Astrocyte of the spinal cord (primary cell): ENCODE measurements around the gene C2CD4B.

Experiments
- DNase-seq: peaks from one replicate; pipeline ENCODE4 v3.0.0; 2011; ENCODE audit warnings: low read depth, low spot score
- H3K4me3 ChIP-seq: 2 replicates; pipeline ENCODE4 v1.5.1; 2011; ENCODE audit warnings: low read depth, mild to moderate bottlenecking, low read length, moderate library complexity
- in situ Hi-C: cut with HindIII; loops from 2 replicates; pipeline ENCODE4 v1.10.0; 2017; ENCODE audit warnings: low sequenced_read_pairs
- TF ChIP-seq, protein P1 (sequence below): IDR thresholded peaks from 2 replicates; pipeline ENCODE4 v1.5.1; 2012; ENCODE audit warnings: low read depth, mild to moderate bottlenecking, low read length, inconsistent platforms

Gene C2CD4B

DNA sequence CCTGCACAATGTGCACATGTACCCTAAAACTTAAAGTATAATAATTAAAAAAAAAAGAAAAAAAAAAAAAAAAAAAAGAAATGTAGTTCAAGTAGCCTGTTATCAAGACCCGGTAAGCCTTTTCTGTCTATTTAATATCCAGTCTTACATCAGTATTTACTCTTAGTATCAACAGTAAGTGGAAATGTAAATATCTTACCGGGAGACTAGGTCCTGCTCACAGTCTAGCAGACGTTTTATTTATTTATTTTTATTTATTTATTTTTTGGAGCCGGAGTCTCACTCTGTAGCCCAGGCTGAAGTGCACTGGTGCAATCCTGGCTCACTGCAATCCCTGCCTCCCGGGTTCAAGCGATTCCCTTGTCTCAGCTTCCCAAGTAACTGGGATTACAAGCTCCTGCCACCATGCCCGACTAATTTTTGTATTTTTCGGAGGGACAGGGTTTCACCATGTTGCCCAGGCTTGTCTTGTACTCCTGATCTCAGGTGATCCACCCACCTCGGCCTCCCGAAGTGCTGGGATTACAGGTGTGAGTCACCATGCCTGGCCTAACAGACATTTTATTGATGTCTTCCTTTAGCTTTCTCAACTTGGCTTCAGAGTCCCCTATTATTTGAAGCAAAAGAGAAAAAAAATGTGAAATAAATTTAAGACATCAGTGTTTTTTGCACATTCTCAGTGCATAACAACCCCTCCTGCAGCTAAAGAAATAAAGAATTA is 19.9 kb downstream of the C2CD4B start:
- in situ Hi-C loops = no loop called here
- TF ChIP-seq, protein P1, sequence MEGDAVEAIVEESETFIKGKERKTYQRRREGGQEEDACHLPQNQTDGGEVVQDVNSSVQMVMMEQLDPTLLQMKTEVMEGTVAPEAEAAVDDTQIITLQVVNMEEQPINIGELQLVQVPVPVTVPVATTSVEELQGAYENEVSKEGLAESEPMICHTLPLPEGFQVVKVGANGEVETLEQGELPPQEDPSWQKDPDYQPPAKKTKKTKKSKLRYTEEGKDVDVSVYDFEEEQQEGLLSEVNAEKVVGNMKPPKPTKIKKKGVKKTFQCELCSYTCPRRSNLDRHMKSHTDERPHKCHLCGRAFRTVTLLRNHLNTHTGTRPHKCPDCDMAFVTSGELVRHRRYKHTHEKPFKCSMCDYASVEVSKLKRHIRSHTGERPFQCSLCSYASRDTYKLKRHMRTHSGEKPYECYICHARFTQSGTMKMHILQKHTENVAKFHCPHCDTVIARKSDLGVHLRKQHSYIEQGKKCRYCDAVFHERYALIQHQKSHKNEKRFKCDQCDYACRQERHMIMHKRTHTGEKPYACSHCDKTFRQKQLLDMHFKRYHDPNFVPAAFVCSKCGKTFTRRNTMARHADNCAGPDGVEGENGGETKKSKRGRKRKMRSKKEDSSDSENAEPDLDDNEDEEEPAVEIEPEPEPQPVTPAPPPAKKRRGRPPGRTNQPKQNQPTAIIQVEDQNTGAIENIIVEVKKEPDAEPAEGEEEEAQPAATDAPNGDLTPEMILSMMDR = no peak
- H3K4me3 ChIP-seq = no peak overlapping the region
- DNase-seq = no peak

DNA sequence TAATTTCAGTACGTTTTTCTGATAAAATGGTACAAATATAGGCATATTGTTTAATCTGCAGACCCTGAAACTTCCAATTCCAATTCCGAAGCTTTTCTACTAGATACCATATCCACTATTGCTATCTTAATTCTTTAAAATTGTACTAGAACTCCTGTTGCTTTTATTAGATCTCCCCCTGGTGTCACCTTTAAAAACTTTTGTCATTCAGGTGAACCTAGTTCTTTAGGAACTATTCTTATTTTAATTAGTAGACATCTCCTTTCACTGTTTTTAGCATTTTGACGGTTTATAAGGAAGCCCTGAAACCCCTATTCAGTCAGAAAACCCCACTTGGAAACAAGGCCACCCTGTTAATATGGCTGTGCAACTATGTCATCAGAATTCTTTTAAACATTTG is 22.3 kb downstream of the C2CD4B start:
- in situ Hi-C loops = no loop called here
- H3K4me3 ChIP-seq = no peak overlapping the region
- no peak for DNase-seq
- TF ChIP-seq, protein P1 = peak; percentile 3

DNA sequence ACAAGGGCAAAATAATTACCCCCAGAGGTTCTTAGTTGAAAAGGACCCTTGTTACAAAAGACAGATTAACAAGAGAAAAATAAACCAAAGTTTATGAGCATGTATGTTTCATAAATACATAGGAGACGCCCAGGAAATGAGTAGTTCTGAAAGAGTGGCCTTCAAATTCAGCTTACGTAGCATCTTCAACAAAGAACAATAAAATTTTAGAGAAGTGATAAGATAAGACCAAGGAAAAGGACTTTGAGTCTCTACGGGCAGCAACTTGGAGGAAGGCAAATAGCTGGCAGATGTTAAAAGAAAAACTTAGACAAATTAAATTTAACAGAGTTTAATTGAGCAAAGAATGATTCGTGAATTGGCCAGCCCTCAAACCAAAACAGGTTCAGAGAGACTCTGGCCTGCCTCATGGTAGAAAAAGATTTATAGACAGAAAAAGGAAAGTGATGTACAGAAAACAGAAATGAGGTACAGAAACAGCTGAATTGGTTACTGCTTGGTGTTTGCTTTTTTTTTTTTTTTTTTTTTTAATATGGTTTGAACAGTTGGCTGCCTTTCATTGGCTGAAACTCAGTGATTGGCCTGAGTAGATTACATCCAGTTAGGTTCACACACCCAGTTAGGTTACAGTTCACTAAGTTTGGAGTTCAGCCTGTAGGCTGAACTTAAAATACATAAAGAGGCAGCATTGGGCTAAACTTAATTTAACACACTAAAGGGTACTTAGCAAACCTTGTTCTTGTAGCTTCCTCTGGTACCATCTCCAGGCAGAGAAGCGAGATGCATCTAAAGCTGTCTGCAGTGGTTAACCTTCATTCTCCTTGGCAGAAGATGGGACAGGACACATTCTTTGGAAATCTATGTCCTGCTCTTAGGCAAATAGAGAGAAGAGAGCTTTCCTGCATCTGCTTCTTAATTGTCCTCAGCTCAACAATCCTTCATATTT is 23.2 kb downstream of the C2CD4B start:
- no peak for DNase-seq
- H3K4me3 ChIP-seq = no peak overlapping the region
- in situ Hi-C loops = no loop called here
- TF ChIP-seq, protein P1 = no peak

DNA sequence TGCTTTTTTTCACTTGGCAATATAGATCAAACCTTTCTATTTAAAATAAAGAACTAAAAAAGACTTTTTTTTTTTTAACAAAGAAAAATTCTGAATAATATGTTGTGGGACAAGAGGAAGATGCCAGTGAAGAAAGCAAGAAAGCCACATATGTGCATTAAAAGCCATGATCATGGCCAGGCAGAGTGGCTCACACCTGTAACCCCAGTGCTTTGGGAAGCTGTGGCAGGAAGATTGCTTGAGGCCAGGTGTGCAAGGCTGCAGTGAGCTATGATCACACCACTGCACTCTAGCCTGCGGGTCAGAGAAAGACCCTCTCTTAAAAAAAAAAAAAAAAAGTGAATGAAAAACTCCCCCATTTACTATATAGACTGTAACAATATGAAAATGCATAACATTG is 23.9 kb downstream of the C2CD4B start:
- no peak for DNase-seq
- in situ Hi-C loops = no loop called here
- TF ChIP-seq, protein P1 = no peak
- no peak overlapping the region for H3K4me3 ChIP-seq

DNA sequence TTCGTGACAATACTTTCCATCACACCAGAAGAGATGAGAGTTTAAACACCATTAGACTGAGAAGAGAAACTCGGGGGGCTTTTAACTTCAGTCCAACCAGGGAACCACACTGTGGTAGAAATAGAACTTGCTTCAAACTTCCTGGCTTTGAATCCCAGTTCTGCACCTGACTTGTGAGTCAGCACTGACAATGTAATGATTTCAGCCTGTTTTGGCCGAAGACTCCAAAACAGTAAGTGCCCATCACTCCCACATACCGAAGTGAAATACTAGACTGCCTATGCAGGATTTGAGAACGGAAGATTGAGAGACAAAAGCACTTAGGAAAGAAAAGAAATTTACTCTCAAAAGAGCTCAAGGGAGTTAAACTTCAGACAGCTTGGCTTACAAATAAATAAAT is 27.0 kb downstream of the C2CD4B start:
- H3K4me3 ChIP-seq = no peak overlapping the region
- TF ChIP-seq, protein P1 = no peak
- in situ Hi-C loops = no loop called here
- DNase-seq = peak; percentile 76

DNA sequence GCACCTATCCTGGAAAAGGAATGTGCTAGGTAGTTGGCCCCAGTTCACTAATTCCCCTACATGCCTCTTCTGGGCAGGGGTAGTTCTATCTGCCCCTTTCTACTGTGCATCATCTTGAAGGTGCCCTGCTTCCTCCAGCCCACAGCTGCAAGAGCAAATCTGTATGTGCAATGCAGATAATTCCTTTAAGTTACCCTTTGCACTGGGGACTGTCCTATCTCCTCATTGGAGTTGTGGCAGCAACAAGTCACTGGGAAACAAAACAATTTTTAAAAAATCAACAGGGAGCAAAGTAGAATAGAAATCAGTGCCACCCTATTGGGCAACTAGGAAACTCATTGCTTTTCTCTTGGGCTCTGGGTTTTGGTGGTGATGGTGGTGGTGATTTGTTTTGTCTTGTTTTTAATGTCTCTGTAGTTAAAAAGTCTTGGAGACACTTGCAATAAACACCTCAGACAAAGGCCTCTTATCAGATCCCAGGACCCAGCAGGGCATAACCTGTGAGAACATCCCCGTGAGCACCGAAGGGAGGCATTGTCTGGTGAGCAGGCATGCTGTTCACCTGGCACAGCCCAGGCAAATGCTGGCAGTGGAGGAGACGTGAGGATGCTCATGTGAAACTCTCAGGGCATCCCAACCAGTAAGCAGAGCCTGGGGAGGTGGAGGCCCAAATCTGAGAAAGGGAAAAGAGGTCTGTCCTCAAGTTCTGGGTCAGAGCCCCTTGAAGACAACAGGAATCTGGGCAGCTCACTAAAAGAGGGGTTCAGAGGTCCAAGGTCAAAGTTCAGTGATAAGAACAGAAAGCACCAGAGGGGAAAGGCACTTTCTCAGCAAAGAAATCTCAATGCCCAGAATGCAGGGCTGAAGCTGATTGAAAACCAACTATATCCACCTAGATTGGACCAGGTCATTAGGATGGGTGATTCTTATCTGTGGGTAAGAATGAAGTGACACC is 27.9 kb downstream of the C2CD4B start:
- in situ Hi-C loops = no loop called here
- TF ChIP-seq, protein P1 = no peak
- no peak for DNase-seq
- H3K4me3 ChIP-seq = no peak overlapping the region
